AG04450 (cell line): ENCODE results near the gene TARBP2. TPM values are rescaled to one million over a fixed set of nuclear protein-coding genes. Genes with fewer than 3 reads are reported as not detected.

Experiments
- CTCF ChIA-PET: fragments of 300-600, 350-600 bp; formaldehyde crosslinking; extraction: SDS; loops from one replicate; lab custom pipeline; 2022; ENCODE audit warnings: antibody characterized with exemption, inconsistent platforms; lab: Charles Lee
- POLR2A ChIA-PET: fragments of 350-600 bp; formaldehyde crosslinking; extraction: SDS; loops from one replicate; lab custom pipeline; 2021; ENCODE audit warnings: antibody characterized with exemption, inconsistent platforms; lab: Yijun Ruan, JAX
- DNase-seq: peaks from one replicate; pipeline ENCODE4 v3.0.0-alpha.2; 2011; ENCODE audit warnings: low read depth, low spot score
- H3K27ac ChIP-seq: one replicate; pipeline ENCODE4 v1.5.1; 2012; ENCODE audit warnings: low read depth, low read length, control low read depth
- H3K27me3 ChIP-seq: one replicate; pipeline ENCODE4 v1.6.0; 2012; ENCODE audit warnings: low read length; ENCODE audit not compliant: control insufficient read depth, insufficient read depth
- H3K4me3 ChIP-seq: 2 replicates; pipeline ENCODE4 v1.5.1; 2011; ENCODE audit warnings: mild to moderate bottlenecking, low read depth, low read length, control low read depth
- H3K9me3 ChIP-seq: 2 replicates; pipeline ENCODE4 v1.5.1; 2012; ENCODE audit warnings: low read length; ENCODE audit not compliant: control insufficient read depth, insufficient read depth
- CTCF ChIP-seq: IDR thresholded peaks from 2 replicates; pipeline ENCODE4 v1.5.1; 2011; ENCODE audit warnings: low read depth, low read length, control low read depth, inconsistent platforms
- polyA plus RNA-seq: library from polyadenylated mRNA; depleted of rRNA; stranded (reverse); fragments of >200 nt; gene quantifications from 2 replicates; pipeline ENCODE4 v1.2.3, GENCODE V29; 2011

TARBP2 gene
- polyA plus RNA-seq, 1 experiment, result 25.0 TPM

DNA sequence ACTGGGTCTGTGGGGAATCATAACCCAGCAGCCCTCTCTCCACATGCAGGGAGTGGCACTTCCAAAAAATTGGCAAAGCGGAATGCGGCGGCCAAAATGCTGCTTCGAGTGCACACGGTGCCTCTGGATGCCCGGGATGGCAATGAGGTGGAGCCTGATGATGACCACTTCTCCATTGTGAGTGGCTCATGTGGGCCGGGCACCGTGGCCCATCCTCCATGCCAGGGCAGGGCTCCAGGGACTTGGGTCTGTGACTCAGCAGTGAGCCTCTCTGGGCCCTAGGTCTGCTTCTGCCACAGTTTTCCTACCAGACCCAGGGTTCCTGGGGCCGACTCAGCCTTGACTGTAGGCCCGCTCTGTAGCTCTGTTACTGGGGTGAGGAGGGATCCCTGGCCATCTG is 4.0 kb downstream of the TARBP2 start:
- no peaks in the 10 kb centered on the region; the same call in 1 of the 2 replicates for H3K9me3 ChIP-seq
- H3K27ac ChIP-seq, result peak overlapping the region; percentile 31
- H3K4me3 ChIP-seq, result no peak overlapping the region
- no peak for DNase-seq
- no peaks in the 10 kb centered on the region for H3K27me3 ChIP-seq
- ChIA-PET CTCF (no interaction called here), POLR2A (interaction anchor here (0.5 kb wide), 1 partner anchor 325 kb away, joined by 3 read pairs; no protein-coding TSS in a partner anchor)
- no peak for TF ChIP-seq CTCF

GRCh38 chr12:53505555-53506449 is 4.7 kb downstream of the TARBP2 start:
- CTCF ChIA-PET, result no interaction called here
- H3K9me3 ChIP-seq, result no peaks in the 10 kb centered on the region; the same call in 1 of the 2 replicates
- no peaks in the 10 kb centered on the region for H3K27me3 ChIP-seq
- H3K4me3 ChIP-seq, result no peak overlapping the region
- H3K27ac ChIP-seq, result peak overlapping the region; percentile 31
- TF ChIP-seq CTCF, result no peak
- POLR2A ChIA-PET, result no interaction called here
- DNase-seq, result no peak

GRCh38 chr12:53506450-53506785 is 5.3 kb downstream of the TARBP2 start:
- ChIA-PET CTCF (no interaction called here), POLR2A (no interaction called here)
- DNase-seq, result no peak
- no peak for TF ChIP-seq CTCF
- no peaks in the 10 kb centered on the region; the same call in 1 of the 2 replicates for H3K9me3 ChIP-seq
- no peak overlapping the region for H3K27ac ChIP-seq
- no peak overlapping the region for H3K4me3 ChIP-seq
- no peaks in the 10 kb centered on the region for H3K27me3 ChIP-seq

DNA sequence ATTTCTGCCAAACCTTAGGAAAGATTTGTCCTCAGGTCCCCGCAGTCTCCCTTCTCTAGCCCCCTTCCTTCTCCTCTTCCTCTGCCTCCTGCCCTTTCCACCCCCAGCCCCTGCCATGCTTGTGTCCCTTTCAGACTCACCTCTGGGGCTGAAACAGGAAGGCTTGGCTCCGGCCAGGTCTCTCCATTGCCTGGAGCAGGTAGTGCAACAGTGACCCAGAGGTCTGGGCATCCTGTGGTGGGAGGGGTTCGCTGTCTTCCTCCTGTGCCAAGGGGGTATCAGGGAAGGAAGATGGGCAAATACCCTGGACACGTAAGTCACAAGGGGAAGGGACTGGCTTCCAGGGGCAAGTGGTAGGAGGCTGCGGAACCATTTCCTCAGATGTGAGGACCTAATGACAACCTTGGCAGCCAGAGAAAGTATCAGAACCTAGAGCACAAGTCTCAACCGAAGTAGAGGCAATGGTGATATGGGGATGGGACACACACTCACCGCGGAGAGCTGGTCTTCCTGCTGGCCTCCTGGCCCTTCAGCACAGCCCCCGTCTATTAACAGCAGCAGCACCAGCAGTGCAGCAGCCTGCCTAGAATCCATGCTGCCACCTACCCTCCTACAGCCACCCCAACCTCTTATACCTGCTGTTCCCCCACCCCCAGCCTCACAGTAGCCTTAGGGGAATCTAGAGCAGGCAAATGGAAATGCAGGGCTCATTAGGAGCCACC is 6.0 kb downstream of the TARBP2 start, which contains the start of gene NPFF:
TSS of gene NPFF (minus strand) at position 604 of the 722 bp plus-strand sequence. CDS start at position 594, 10 bp downstream.
- no peak for DNase-seq
- Histone ChIP-seq H3K27me3 (no peaks in the 10 kb centered on the region), H3K9me3 (no peaks in the 10 kb centered on the region; the same call in 1 of the 2 replicates), H3K27ac (no peak within 1 kb of the TSS), H3K4me3 (no peak within 1 kb of the TSS)
- ChIA-PET CTCF (interaction anchor here (0.6 to 4.5 kb wide), 5 partner anchors 9 to 186 kb away, joined by 3 to 44 read pairs (median 4); partner anchors contain the start of gene AAAS), POLR2A (no interaction called here)
- TF ChIP-seq CTCF, result no peak
